ENCODE results near the gene DDX17. TPM values are rescaled to one million over a fixed set of nuclear protein-coding genes. Genes with fewer than 3 reads are reported as not detected.

DDX17 gene
- total RNA-seq, 1 experiment from 2014 or later: 529 TPM

- peaks cover 30 to 41% of the 10 kb centered on the region in 2 experiments for H3K4me1 Mint-ChIP-seq
- no peaks in the 10 kb centered on the region for H3K27me3 ChIP-seq (ENCODE audit: insufficient read depth, low read length)
- H3K14ac ChIP-seq (ENCODE audit: insufficient read depth, low read length): peak overlapping the region; percentile 71; the same call in 1 of the 2 replicates
- H2BK120ac ChIP-seq (ENCODE audit: low read depth, low read length, poor library complexity, severe bottlenecking): no peak overlapping the region
- peaks cover 2% of the 10 kb centered on the region for H3K79me1 ChIP-seq (ENCODE audit: insufficient read depth, low read depth, low read length, poor library complexity, severe bottlenecking)
- no peak for TF ChIP-seq CTCF (conservative IDR thresholded peaks at IDR 0.05)
- H3K9me3 Mint-ChIP-seq: peaks cover 0 to 8% of the 10 kb centered on the region in 2 experiments; a peak in 3 of 5 replicates
- WGBS (ENCODE audit: extremely low coverage, insufficient read length, low lambda C conversion rate): no CpG with 5 or more reads among the region's 35 CpGs
- no peak overlapping the region for H4K91ac ChIP-seq (ENCODE audit: insufficient read length, low read depth, low read length)
- no peak overlapping the region for H2AFZ ChIP-seq (ENCODE audit: low read length)
- peaks cover 38 to 57% (median 54%) of the 10 kb centered on the region in 3 experiments for H3K36me3 Mint-ChIP-seq (ENCODE audit: insufficient read depth in 1 of 3, low read depth in 3 of 3)
- H2BK5ac ChIP-seq (ENCODE audit: insufficient read length, low read length): peak overlapping the region; percentile 88
- peak overlapping the region; percentile 34; the same call in 1 of the 2 replicates for H3K4ac ChIP-seq (ENCODE audit: low read depth, low read length)
- no peak overlapping the region for H2BK15ac ChIP-seq (ENCODE audit: low read depth, low read length)
- no peaks in the 10 kb centered on the region; the same call in 1 of the 2 replicates for H3K4me1 ChIP-seq (ENCODE audit: insufficient read depth, low read length)
- H3K4me2 ChIP-seq (ENCODE audit: insufficient read depth, insufficient read length, low read length): peak overlapping the region; percentile 92
- H3K27me3 Mint-ChIP-seq (ENCODE audit: low read depth): no peaks in the 10 kb centered on the region; the same call in 1 of the 2 replicates
- H2BK20ac ChIP-seq (ENCODE audit: low read depth, low read length, poor library complexity, severe bottlenecking): no peak overlapping the region
- DNase-seq: no peak
- no peak overlapping the region for H2BK12ac ChIP-seq (ENCODE audit: insufficient read length, low read depth, low read length)
- no peak overlapping the region for H3T11ph ChIP-seq (ENCODE audit: low read length)
- H3K27ac ChIP-seq (ENCODE audit: insufficient read length, low read depth, low read length): peak overlapping the region; percentile 17
- no peak overlapping the region for H2AK5ac ChIP-seq (ENCODE audit: insufficient read length, low read length)
- peaks cover 7% of the 10 kb centered on the region for H3K23me2 ChIP-seq (ENCODE audit: insufficient read length, low read depth, low read length, poor library complexity, severe bottlenecking)
- H3K79me2 ChIP-seq (ENCODE audit: insufficient read depth, low read length): peaks cover 35% of the 10 kb centered on the region; the same call in 1 of the 2 replicates
- no peak overlapping the region for H4K8ac ChIP-seq (replicated peaks; ENCODE audit: insufficient read length, low read depth, low read length)
- peak overlapping the region; percentile 9 for H4K5ac ChIP-seq (ENCODE audit: insufficient read length, low read depth, low read length)
- no peaks in the 10 kb centered on the region for H3K9me3 ChIP-seq (ENCODE audit: control insufficient read depth, low read depth, low read length)
- peak overlapping the region; percentile 98 to 99 (median 99) for H3K27ac Mint-ChIP-seq
- H3K9ac ChIP-seq (ENCODE audit: extremely low read depth, insufficient read length, low read length): peak overlapping the region; percentile 99
- peak overlapping the region; percentile 21 for H3K56ac ChIP-seq (ENCODE audit: insufficient read length, low read depth, low read length)
- H3K23ac ChIP-seq (ENCODE audit: insufficient read length, low read depth, low read length): peak overlapping the region; percentile 93
- H4K20me1 ChIP-seq (ENCODE audit: control insufficient read depth, insufficient read depth, insufficient read length): no peaks in the 10 kb centered on the region
- peak overlapping the region; percentile 97 to 98 for H3K4me3 Mint-ChIP-seq
- peak overlapping the region; percentile 50 for H3K18ac ChIP-seq (ENCODE audit: insufficient read length, low read depth, low read length)
Observed at GRCh38 chr22:38504731-38505540, 1.2 kb downstream of the DDX17 start.
